HL-60 (cell line): ENCODE results near the gene UBL3.

Experiments
- POLR2AphosphoS5 ChIP-seq: IDR thresholded peaks from 2 replicates; pipeline ENCODE4 v1.6.1; 2012; ENCODE audit warnings: low read depth
- SPI1 ChIP-seq: IDR thresholded peaks from 2 replicates; pipeline ENCODE4 v1.6.1; 2012; ENCODE audit warnings: low read depth, mild to moderate bottlenecking, borderline replicate concordance
- TF ChIP-seq, protein P1 (sequence below): IDR thresholded peaks from one replicate; pipeline ENCODE4 v1.5.1; 2011; ENCODE audit warnings: low read length, control low read depth, inconsistent platforms; ENCODE audit not compliant: insufficient read depth

DNA sequence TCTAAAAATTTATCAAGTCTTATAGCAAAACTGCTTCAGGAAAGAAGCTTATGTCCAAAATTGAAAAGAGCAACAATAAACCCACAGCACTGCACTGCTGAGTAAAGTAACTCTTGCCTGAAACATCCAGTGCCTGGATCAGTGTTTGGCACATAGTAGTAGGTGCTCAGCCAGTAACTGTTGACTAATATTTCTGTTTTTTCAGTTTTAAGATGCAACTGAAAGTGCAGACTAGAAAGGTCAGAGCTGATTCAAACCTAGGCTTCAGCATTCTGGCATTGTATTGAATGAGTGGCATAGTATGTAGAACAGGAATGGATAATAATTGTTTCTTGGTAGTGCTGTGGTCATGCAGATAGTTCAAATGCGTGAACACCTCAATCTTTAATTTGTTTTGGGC lies 67.6 kb downstream of the UBL3 start:
- TF ChIP-seq, protein P1, sequence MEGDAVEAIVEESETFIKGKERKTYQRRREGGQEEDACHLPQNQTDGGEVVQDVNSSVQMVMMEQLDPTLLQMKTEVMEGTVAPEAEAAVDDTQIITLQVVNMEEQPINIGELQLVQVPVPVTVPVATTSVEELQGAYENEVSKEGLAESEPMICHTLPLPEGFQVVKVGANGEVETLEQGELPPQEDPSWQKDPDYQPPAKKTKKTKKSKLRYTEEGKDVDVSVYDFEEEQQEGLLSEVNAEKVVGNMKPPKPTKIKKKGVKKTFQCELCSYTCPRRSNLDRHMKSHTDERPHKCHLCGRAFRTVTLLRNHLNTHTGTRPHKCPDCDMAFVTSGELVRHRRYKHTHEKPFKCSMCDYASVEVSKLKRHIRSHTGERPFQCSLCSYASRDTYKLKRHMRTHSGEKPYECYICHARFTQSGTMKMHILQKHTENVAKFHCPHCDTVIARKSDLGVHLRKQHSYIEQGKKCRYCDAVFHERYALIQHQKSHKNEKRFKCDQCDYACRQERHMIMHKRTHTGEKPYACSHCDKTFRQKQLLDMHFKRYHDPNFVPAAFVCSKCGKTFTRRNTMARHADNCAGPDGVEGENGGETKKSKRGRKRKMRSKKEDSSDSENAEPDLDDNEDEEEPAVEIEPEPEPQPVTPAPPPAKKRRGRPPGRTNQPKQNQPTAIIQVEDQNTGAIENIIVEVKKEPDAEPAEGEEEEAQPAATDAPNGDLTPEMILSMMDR: no peak
- no peak for TF ChIP-seq POLR2AphosphoS5
- TF ChIP-seq SPI1: no peak
